Activated CD8-positive, alpha-beta memory T cell treated with anti-CD3 and anti-CD28 coated beads for 36 hours (primary cell): ENCODE measurements around the gene RAB43. TPM values are rescaled to one million over a fixed set of nuclear protein-coding genes. Genes with fewer than 3 reads are reported as not detected.
"Not testable (repeated sequence)": the region's sequence is repeated elsewhere in the genome, so short reads cannot be mapped to it uniquely, and the experiment has no call there.

Experiments
- CTCF ChIA-PET: fragments of 350-600 bp; sonication (Branson Sonifier 250); formaldehyde crosslinking; loops from one replicate; lab custom pipeline; 2021; ENCODE audit warnings: antibody characterized with exemption; lab: Charles Lee
- POLR2A ChIA-PET: fragments of 350-600 bp; sonication (Branson Sonifier 250); formaldehyde crosslinking; loops from one replicate; lab custom pipeline; 2021; ENCODE audit warnings: antibody characterized with exemption; lab: Charles Lee
- total RNA-seq, 2 experiments: library from RNA; stranded (reverse); gene quantifications; one replicate each; pipeline ENCODE4 v1.2.3, GENCODE V29; 2021

The RAB43 gene
- total RNA-seq, 2 experiments from 2014 or later, result 25.2 to 32.5 TPM

DNA sequence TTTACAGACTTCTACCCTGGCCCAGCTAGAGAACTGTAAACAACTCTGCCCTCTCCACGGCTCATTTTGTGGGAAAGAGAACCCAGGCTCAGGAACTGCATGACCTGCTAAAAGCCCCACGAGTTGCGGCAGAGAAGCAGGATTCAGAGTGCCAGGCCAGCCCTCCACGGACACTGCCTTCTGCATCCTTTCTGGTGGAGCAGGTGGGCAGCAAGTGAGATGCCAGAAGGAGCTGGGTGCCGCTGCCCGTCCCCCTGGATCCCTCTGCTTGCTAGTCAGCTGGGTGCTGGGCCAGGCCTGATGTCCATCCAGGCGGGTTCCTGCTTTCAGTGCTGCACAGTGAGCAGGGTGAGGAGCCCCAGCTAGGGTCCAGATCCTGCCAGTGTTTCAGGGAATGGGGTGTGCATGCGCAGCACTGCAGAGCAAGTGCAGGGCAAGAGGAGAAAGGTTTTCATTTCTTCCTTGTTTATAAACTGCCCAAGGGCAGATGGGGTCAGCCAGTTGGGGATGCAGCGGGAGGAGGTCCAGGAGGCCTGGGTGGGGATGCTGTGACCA is 5.2 kb upstream of the RAB43 start:
- ChIA-PET CTCF (interaction anchor here (0.6 kb wide), 1 partner anchor 51 kb away, joined by 3 read pairs; no protein-coding TSS in a partner anchor), POLR2A (no interaction called here)

DNA sequence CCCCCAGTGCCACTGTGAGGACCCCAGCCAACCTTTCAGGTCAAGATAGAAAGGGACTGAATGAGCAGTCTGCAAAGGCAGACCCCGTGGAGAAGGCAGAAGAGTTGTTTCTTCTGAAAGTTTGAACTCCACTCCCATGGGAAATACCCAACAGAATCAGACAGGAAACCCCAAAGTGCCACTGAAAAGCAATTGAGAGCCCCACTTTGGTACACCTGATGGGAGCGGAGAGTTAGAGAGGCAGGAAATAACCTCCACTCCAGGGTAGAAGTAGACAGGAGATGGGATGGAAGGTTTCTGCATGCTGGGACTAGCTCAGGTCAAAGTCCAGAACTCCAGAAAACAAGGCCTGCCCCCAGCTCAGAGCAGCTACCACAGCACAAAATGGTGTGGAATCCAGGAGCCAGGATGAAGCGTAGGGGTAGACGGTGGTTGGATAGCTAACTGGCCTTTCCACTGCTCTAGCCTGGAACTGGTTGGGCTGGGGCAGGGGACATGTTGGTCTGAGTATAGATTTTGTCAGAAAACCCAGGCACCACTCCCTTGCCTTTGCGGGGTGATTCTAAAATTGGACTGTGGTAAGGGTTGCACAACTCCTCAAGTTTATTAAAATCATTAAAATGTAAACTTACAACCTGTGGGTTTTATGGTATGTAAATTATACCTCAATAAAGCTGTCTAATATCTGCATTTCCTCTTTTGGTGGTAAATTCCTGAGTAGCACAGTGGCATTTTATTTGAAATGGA is 1.9 kb upstream of the RAB43 start:
- POLR2A ChIA-PET, result interaction anchor here (0.6 kb wide), 1 partner anchor 30 kb away, joined by 5 read pairs; no protein-coding TSS in a partner anchor
- CTCF ChIA-PET, result interaction anchor here (1.0 to 1.4 kb wide), 2 partner anchors 122 to 143 kb away, joined by 3 to 4 read pairs; no protein-coding TSS in a partner anchor

DNA sequence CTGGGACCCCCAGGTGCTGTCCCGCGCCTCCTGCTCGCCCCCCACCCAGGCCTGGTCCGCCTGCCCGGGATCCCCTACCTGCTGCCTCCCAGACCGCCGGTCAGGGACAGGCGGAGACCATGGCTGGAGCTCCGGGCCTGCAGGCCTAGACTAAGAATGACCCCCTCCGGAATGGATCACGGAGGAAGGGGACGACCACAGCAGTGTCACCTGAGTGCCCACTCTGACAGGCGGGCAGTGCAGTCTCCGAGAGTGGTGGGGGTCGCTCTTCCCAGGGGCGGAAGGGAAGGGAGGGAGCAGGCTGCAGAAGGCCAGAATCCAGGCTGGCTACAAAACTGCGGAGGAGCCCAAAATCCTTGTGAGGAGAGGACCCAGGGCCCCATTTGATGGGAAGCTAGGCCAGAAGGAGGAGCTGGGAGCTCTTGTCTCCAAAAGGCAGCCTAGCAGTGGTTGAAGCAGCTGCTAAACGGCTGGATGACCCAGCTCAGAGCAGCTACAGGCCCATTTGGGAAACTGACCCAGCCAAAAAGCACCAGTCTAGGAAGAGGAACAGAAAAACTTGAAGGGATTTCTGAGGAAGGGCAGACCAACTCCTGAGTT is 908 bp upstream of the RAB43 start:
- CTCF ChIA-PET, result interaction anchor here (0.5 to 3.0 kb wide), 6 partner anchors 69 to 194 kb away, joined by 3 to 8 read pairs (median 4); a partner anchor contains a TSS
- POLR2A ChIA-PET, result interaction anchor here (0.5 to 5.7 kb wide), 4 partner anchors 31 to 1532 kb away, joined by 3 to 26 read pairs (median 4); partner anchors contain the start of genes CNBP and TPRA1

DNA sequence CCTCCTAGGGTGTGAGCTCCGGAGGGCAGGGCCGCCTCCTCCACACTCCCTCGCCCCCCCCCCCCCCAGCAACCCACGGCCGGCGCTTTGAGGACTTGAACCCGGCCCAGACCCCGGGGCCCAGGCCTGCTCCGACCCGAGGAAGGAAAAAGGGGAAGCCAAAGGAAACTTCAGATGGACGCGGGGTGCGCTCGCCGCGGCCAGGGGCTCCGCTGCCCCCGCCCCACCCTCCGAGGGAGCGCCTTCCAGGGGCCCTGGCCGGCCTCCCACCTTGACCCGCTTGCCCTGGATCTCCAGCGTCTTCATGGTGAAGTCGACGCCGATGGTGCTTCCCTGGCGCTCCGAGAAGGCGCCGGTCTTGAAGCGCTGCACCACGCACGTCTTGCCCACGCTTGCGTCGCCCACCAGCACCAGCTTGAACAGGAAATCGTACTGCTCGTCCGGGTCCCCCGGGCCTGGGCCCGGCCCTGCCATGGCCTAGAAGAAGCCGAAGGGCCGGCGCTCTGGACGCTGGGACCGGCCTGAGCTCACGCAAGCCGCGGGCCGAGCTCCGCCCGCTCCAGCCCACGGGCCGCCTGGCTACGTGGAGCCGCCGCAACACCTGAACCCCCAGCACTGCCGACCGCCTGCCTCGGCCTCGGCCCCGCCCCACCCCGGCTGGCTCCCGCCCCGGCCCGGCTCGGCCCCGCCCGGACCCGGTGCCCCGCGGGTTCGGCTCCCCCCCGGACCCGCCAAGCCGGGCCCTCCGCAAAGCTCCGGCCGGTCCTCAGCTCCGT is 400 bp downstream of the RAB43 start:
- POLR2A ChIA-PET, result interaction anchor here (0.6 to 5.7 kb wide), 10 partner anchors 12 to 786 kb away, joined by 3 to 26 read pairs (median 4); partner anchors contain the start of gene CNBP

DNA sequence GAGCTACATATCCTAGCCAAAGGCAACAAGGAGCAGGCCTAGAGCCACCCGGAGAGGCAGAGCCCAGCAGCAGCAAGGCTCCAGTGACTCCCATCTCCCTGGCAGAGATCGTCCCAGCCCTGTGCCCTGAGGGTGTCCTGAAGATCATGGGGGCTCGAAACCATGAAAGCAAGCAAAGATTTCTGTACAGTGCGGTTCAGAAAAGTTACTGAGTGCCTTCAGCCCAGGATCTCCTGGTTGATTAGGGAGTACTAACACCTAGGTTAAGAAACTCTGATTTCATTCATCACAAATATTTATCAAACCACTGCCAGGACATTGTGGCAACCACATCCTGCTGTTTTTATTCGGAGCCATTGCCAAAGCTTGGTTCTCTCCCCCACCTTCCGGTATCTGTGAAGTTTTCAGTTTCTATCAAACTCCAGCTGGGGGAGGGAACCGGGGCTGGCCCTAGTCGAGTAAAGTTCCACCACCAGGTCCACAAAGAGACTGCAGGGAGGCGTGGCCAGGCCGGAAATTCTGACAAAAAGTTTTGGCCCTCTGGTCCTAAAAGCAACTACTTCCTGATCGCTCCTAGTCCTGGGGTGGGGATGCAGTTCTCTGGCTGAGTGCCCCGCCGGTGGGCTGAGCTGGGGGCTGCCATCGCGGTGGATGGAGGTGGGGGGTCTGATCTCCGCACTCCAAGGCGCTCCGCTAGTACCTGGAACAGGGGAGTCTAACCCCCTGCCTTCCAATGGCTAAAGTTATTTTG is 1.2 kb downstream of the RAB43 start:
- ChIA-PET POLR2A (interaction anchor here (0.6 to 5.7 kb wide), 13 partner anchors 11 to 787 kb away, joined by 3 to 26 read pairs (median 4); partner anchors contain the start of gene CNBP), CTCF (interaction anchor here (0.6 to 3.1 kb wide), 8 partner anchors 42 to 159 kb away, joined by 3 to 12 read pairs (median 4); no protein-coding TSS in a partner anchor)

More for the DNA sequence above, 400 bp downstream of the RAB43 start:
- CTCF ChIA-PET, result interaction anchor here (0.6 to 3.1 kb wide), 9 partner anchors 41 to 195 kb away, joined by 3 to 12 read pairs (median 4); a partner anchor contains a TSS

DNA sequence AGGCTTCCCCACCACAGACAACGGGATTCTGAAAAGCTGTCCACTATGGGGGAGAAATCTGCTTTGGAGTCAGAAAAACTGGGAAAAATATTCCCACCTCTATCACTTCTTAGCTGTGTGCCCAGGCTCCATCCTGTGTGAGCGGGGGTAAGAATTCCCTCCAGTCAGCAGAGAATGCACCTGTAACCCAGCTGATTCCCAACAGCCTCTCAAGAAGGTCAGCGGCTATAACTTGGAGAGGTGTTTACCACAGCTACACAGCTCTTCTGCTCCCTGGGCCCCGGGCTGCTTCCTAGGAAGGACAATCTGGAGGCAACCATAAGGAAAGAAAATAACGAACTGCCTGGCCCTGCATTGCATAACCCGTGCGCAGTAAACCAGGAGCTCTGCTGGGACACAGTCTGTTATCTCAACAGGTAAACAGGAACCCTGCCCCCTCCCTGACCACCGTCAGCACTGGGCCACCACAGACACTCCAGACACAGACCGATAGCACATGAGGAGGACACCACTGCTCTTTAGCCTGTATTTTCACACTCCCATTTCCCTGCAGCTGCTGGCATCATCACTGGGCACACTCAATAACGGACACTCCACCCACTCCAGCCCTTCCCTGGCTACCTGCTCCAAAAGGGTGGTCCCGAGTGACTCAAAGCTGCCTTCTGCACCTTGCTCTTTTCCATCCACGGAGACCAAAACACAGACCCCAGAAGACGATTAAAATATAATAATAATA is 2.1 kb downstream of the RAB43 start:
- ChIA-PET CTCF (interaction anchor here (0.9 to 3.1 kb wide), 6 partner anchors 47 to 150 kb away, joined by 3 to 12 read pairs (median 5); no protein-coding TSS in a partner anchor), POLR2A (interaction anchor here (0.6 to 5.7 kb wide), 4 partner anchors 63 to 160 kb away, joined by 3 to 26 read pairs (median 4); partner anchors contain the start of gene CNBP)

DNA sequence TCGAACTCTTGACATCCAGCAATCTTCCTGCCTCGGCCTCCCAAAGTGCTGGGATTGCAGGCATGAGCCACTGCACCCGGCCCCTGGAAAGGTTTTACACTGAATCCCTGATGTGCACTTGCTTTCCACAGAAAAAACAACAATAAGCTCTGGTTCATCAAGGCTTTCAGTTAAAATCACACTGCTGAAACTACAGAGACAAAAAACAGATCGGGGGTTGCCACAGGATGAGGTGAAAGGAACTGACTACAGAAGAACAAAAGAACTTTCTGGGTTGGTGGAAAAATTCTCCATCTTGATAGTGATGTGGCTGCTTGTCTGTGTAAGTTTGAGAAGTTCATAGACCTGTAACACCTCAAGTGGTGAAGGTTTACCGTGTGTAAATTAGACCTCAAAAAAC is 2.9 kb downstream of the RAB43 start:
- POLR2A ChIA-PET, result interaction anchor here (0.6 to 5.7 kb wide), 4 partner anchors 43 to 161 kb away, joined by 3 to 26 read pairs (median 4); partner anchors contain the start of gene CNBP
- CTCF ChIA-PET, result interaction anchor here (1.1 to 3.1 kb wide), 3 partner anchors 127 to 149 kb away, joined by 3 to 12 read pairs (median 3); no protein-coding TSS in a partner anchor

DNA sequence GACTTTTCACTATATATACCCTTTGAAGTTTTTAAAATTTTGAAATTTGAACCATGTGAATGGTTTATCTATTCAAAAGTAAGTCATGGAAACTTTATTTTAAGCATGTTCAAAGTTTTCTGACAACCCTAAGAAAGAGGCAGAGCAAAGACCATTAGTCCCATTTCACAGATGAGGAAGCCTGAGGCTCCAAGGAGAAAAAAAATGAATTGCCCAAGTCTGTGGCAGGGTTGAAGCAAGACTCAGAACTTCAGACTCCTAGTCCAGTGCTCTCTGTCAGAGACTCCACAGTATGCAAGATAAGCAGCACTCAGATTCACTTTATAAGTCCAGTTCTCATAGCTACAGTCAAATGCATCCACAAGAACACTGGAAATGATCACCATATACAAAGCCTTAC is 4.5 kb downstream of the RAB43 start:
- POLR2A ChIA-PET, result interaction anchor here (5.7 kb wide), 1 partner anchor 65 kb away, joined by 26 read pairs; the partner anchor contains the start of gene CNBP
- CTCF ChIA-PET, result interaction anchor here (1.5 kb wide), 2 partner anchors 11 to 128 kb away, joined by 3 to 4 read pairs; no protein-coding TSS in a partner anchor

DNA sequence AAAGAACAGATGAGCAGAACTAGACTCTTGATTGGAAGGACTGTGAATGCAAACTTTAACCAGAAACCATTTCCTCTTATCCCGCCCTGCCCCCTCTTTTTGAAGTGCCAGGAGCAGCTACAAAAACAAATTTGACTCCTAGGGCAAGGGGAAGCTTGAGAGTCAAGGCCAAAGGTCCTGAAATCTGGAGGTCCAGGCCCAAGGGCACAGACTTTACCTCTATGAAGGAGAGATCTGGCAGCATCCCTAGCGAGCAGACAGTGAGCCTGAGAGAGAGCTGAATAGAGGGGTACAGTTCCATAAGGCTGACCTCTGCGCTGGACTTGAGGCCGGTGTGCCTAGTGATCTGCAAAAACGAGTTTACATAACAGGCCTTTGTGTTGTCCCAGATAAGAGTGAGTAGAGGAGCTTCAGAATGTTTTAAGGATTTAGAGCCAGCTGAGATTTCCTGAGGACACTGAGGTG is 5.1 kb downstream of the RAB43 start:
- ChIA-PET CTCF (no interaction called here), POLR2A (no interaction called here)

DNA sequence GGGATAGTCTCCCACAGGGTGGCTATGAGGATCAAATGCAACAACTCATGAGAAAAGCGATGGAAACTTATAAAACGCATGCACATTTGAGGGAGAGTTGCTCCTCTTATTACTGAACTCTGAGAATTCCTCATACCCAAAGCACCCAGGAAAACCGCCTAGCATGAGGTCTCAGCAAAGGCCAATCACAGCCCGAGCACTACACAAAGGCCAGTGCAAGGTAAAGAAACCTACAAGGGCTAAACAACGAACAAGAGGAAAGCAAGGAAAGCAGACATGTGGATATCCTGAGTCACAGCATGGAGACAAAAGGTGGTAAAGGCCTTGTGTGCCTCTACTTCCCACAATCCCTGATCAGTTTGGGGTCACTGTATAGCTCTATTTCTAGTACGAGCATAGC is 7.1 kb downstream of the RAB43 start:
- ChIA-PET CTCF (interaction anchor here (1.2 kb wide), 1 partner anchor 144 kb away, joined by 3 read pairs; no protein-coding TSS in a partner anchor), POLR2A (no interaction called here)

DNA sequence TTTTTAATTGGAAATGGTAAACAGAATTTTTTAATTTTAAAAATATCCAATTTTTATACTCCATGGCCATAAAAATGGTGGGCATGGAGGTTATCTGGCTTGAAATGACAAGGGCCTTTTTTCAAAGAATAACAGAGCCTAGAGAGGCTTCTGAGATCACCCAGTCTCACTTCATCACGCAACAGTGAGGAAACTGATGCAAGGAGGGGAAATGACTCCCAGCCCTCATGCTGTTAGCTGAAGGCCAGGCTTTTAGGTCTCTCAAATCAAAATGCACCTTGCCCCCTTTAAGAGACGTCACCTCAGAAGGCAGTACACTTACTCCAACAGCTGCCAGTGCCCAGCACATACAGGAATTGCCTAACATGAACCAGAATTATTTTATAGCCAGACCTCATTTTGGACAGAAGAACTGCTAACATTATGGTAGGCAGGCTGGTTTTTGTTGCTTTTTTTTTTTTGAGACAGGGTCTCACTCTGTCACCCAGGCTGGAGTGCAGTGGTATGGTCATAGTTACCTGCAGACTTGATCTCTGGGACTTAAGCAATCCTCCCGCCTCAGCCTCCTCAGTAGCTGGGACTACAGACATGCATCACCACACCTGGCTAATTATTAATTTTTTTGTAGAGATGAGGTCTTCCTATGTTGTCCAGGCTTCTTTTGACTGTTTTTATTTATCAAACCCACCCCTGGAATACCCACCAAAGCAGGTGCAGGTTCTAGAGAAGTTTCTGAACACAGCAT is 9.1 kb downstream of the RAB43 start:
- CTCF ChIA-PET, result interaction anchor here (0.7 kb wide), 1 partner anchor 234 kb away, joined by 3 read pairs; no protein-coding TSS in a partner anchor
- POLR2A ChIA-PET, result interaction anchor here (0.7 kb wide), 1 partner anchor 331 kb away, joined by 3 read pairs; no protein-coding TSS in a partner anchor

DNA sequence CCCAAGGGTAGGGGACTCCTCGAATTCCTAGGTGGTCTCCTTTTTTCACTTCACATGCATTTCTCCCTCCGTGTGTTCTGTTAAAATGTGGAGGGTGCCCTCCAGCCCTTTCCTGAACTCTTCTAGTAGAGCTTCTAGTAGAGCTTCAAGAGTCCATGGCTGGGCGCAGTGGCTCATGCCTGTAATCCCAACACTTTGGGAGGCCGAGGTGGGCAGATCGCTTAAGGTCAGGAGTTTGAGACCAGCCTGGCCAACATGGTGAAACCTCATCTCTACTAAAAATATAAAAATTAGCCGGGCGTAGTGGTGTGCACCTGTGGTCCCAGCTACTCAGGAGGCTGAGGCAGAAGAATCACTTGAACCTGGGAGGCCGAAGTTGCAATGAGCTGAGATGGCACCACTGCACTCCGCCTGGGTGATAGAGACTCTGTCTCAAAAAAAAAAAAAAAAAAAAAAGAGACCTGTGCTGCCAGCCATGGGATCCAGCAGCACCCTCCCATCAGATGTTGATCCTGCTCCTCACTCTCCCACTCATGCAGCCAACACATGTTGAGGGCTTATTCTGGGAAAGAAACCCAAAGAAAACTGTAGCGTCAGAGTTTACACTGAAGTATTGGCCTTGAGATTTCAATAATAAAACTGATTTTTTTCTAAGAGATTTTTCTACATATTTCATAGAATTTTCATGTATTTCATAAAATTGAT is 10.4 kb downstream of the RAB43 start:
- CTCF ChIA-PET, result interaction anchor here (0.9 kb wide), 1 partner anchor 71 kb away, joined by 3 read pairs; no protein-coding TSS in a partner anchor
- POLR2A ChIA-PET, result not testable (repeated sequence)

DNA sequence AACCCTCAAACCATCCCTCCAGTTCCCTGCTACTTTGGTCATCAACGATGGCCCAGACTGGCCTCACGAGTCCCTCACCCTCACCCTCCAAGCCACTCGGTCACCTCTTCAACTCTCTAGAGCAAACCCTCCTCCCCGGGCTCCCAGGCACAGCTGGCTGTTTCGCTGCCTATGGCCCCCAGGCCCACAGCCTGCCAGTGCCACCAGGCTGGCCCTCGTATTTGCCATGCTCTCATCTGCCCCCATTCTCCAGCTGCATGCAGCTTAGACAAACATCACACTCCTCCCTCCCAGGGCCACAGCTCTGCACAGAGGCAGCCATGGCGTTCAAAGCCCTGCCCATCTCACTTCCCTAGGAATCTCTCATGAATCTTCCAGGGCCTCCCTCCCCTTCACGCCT is 13.8 kb downstream of the RAB43 start:
- CTCF ChIA-PET, result interaction anchor here (1.5 kb wide), 1 partner anchor 137 kb away, joined by 3 read pairs; no protein-coding TSS in a partner anchor
- POLR2A ChIA-PET, result no interaction called here

DNA sequence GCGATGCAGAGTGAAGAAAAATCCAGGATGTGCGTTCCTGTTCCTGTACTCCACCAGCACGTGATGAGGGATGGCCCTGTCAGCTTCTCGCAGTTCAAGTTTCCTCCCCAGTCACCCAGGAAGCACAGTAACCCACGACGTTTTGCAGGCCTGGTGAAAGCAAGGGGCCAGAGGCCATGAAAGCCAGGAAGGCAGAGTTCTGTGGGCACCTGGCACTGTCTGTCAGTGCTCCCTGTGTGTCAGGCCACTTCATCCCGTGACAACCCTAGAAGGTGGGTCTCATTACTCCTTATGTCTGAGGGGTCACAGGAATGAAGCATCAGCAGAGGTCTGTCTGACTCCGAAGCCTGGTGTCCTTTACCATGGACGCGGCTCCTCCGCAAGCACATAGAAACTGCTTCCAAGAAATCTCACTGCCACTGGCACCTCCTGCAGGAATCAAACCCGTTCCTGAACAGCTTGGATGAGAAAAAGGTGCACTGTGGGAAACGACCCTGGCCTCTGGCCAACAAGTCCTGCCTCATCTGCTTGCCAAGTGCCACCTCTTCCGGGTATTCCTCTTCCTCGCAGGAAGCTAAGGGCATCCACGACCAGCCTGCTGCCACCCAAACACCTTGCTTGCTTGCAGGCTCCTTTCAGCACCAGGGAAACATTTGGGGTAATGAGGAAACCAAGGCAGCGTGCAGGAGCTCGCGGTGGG is 14.6 kb downstream of the RAB43 start:
- CTCF ChIA-PET, result interaction anchor here (0.8 to 1.5 kb wide), 2 partner anchors 54 to 137 kb away, joined by 3 to 4 read pairs; no protein-coding TSS in a partner anchor
- POLR2A ChIA-PET, result no interaction called here
